T-helper 1 cell treated with Interleukin-12 subunit alpha and Interleukin-12 subunit beta and Interleukin-4 antibody, amounts not matched to agents 30 μg/mL and 1 μg/mL, for 36 hours (primary cell): ENCODE data around the gene SEMA4G.

Experiments
- H3K27ac Mint-ChIP-seq: one replicate; pipeline ENCODE4 v1.8.0; 2021; ENCODE audit warnings: mild to moderate bottlenecking, mixed read lengths
- H3K27me3 Mint-ChIP-seq: one replicate; pipeline ENCODE4 v1.8.0; 2021; ENCODE audit warnings: low read depth, mixed read lengths
- H3K36me3 Mint-ChIP-seq: one replicate; pipeline ENCODE4 v1.8.0; 2021; ENCODE audit warnings: low read depth, mixed read lengths
- H3K4me1 Mint-ChIP-seq: one replicate; pipeline ENCODE4 v1.8.0; 2021; ENCODE audit warnings: low read depth, mixed read lengths
- H3K4me3 Mint-ChIP-seq: one replicate; pipeline ENCODE4 v1.8.0; 2021; ENCODE audit warnings: mild to moderate bottlenecking, moderate library complexity, mixed read lengths
- H3K9me3 Mint-ChIP-seq: one replicate; pipeline ENCODE4 v1.8.0; 2021; ENCODE audit warnings: mixed read lengths

Gene SEMA4G, protein sequence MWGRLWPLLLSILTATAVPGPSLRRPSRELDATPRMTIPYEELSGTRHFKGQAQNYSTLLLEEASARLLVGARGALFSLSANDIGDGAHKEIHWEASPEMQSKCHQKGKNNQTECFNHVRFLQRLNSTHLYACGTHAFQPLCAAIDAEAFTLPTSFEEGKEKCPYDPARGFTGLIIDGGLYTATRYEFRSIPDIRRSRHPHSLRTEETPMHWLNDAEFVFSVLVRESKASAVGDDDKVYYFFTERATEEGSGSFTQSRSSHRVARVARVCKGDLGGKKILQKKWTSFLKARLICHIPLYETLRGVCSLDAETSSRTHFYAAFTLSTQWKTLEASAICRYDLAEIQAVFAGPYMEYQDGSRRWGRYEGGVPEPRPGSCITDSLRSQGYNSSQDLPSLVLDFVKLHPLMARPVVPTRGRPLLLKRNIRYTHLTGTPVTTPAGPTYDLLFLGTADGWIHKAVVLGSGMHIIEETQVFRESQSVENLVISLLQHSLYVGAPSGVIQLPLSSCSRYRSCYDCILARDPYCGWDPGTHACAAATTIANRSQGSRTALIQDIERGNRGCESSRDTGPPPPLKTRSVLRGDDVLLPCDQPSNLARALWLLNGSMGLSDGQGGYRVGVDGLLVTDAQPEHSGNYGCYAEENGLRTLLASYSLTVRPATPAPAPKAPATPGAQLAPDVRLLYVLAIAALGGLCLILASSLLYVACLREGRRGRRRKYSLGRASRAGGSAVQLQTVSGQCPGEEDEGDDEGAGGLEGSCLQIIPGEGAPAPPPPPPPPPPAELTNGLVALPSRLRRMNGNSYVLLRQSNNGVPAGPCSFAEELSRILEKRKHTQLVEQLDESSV

DNA sequence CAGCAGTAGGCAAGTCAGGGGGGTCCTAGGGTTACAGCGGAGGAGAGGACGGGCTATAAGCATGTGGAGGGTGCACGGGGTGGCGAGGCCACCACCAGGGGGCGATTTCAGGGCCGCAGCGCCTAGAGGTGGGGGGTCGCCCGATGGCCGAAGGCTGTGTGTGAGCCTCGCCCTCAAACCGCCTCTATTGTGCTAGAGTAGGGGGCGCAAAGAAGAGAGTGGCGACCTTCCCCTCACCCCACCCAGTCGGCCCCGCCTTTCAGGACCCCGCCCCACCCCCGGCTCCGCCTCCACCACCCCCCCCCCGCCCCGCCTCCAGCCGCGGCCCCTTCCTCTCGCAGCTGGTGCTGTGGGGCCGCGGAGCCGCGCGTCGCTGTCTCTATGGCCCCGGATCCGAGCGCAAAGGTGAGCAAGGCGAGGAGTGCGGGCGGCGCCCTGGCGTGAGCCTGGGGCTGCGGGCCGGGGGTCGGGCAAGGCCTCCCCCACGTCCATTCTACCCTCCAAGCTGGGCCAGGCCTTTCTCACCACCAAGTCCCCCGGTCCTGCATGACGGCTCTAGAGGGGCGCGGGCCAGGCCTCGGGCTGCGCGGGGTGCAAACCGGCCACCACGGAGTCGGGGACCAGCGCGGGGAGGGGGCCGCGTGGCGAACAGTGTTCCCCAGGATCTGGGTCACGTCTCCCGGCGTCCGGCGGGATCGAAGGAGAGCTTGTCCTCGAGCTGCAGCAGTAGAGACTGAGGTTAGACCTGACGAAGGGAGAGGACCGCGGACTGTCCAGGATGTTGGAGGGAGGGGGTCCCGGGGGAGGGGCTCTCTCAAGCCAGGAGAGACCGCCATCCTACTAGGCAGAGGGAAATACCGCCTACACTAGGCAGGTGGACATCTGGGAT lies at the start of gene SEMA4G:
SEMA4G (plus strand) TSS at position 318 of the 889 bp plus-strand sequence. CDS start 3,409 bp downstream, outside the sequence.
- Mint-ChIP-seq H3K27ac (no peak within 1 kb of the TSS), H3K36me3 (peaks cover 3% of the 10 kb centered on the region), H3K27me3 (peaks cover 8% of the 10 kb centered on the region), H3K4me1 (peaks cover 10% of the 10 kb centered on the region), H3K4me3 (peak within 1 kb of the TSS; percentile 70), H3K9me3 (no peaks in the 10 kb centered on the region)

DNA sequence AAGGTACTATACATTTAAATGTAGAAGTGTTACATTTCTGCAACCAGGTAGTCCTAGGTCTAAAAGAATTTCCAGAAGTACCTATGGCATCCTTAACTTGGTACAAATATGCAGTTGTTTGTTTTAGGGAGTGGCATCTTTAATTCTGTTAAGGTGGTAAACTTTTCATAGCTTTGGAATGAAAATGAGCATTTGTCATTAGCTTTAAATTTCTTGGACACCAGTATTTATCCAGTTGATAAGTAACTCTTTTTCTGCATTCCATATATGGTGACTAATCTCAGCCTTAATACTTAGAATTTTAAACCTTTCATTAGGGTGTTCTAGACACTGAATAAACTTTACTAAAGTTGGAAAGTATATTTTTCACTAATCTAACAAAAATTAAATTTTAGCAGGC lies 45.7 kb upstream of the SEMA4G start:
- no peak overlapping the region for H3K27ac Mint-ChIP-seq
- no peaks in the 10 kb centered on the region for H3K27me3 Mint-ChIP-seq
- no peak overlapping the region for H3K4me3 Mint-ChIP-seq
- H3K4me1 Mint-ChIP-seq, result peaks cover 12% of the 10 kb centered on the region
- peaks cover 46% of the 10 kb centered on the region for H3K36me3 Mint-ChIP-seq
- H3K9me3 Mint-ChIP-seq, result no peaks in the 10 kb centered on the region

DNA sequence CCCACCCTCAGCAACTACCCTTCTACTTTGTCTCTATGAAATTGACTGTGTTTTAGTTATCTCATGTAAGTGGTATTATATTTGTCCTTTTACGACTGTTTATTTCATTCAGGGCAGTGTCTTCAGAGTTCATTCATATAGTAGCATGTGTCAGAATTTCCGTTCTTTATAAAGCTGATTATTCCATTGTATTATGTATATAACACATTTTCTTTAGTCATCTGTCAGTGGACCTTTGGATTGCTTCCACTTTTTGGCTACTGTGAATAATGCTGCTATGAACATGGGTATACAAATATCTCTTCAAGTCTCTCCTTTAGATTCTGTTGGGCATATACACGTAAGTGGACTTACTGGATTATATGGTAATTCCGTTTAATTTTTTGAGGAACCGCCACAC lies 42.0 kb upstream of the SEMA4G start:
- Mint-ChIP-seq H3K27ac (no peak overlapping the region), H3K36me3 (peaks cover 55% of the 10 kb centered on the region), H3K4me3 (no peak overlapping the region), H3K9me3 (no peaks in the 10 kb centered on the region), H3K27me3 (no peaks in the 10 kb centered on the region), H3K4me1 (peaks cover 12% of the 10 kb centered on the region)

DNA sequence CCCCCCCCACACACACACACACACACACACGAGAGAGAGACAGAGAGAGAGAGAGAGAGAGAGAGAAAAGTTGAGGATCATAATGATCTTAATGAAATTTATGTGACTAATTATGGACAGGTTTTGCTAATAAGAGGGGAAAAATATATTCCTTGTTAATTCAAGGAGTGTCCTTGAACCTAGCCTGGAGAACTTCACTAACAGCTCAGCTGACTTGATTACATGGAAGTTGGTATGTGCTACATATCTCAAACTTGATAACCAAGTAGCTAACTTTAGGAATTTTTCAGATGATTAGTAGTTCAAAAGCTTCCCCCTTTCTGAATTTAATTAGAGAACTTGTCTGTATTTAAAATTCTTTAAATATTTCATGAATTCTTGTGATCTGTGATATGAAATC lies 41.3 kb upstream of the SEMA4G start:
- peaks cover 57% of the 10 kb centered on the region for H3K36me3 Mint-ChIP-seq
- H3K27me3 Mint-ChIP-seq, result no peaks in the 10 kb centered on the region
- H3K4me3 Mint-ChIP-seq, result no peak overlapping the region
- H3K4me1 Mint-ChIP-seq, result peaks cover 12% of the 10 kb centered on the region
- H3K9me3 Mint-ChIP-seq, result no peaks in the 10 kb centered on the region
- H3K27ac Mint-ChIP-seq, result no peak overlapping the region

DNA sequence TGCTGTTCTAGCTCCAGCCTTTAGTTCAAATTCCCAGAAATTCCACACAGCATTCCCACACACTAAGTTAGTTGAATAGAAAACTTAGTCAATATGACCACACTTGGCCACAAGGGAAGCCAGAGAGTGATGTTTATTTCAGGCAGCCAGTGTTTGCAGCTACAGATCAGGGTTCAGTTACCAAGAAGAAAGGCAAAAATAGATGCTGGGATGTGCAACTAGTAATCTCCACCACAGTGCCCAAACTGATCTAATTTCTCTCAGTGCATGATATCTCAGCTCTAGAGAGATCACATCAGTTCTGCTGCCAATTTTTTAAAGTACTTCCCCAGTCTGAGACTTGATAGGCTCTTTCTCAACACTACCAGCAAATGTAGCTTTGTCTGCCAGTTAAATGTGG lies 38.9 kb upstream of the SEMA4G start:
- H3K4me1 Mint-ChIP-seq, result peaks cover 3% of the 10 kb centered on the region
- H3K27ac Mint-ChIP-seq, result no peak overlapping the region
- peaks cover 46% of the 10 kb centered on the region for H3K36me3 Mint-ChIP-seq
- H3K27me3 Mint-ChIP-seq, result no peaks in the 10 kb centered on the region
- no peak overlapping the region for H3K4me3 Mint-ChIP-seq
- H3K9me3 Mint-ChIP-seq, result no peaks in the 10 kb centered on the region

DNA sequence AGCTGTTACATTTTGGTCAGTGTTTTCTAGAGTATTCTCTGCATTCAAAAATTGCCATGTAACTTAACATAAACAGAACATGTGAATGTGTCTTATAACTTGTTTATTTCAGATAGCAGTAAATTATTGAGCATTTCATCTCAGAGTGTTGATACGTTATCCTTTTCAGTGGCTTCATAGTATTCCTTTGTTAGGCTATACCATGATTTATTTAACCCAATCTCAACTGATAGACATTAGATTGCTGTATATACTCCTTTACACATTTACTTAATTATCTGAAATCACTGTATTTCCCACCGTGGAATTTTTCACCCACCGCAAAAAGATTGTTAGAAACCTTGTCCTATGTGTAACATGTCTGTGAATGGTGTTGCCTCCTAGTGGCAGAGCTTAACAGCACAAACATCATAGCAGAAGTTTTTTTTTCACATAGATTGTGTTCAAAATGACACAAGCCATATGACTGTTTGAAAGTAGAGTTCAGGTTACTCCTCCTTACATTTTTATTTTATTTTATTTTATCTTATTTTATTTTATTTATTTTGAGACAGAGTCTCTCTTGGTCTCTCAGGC lies 35.1 kb upstream of the SEMA4G start:
- no peak overlapping the region for H3K4me3 Mint-ChIP-seq
- no peaks in the 10 kb centered on the region for H3K9me3 Mint-ChIP-seq
- peaks cover 32% of the 10 kb centered on the region for H3K36me3 Mint-ChIP-seq
- no peak overlapping the region for H3K27ac Mint-ChIP-seq
- no peaks in the 10 kb centered on the region for H3K4me1 Mint-ChIP-seq
- H3K27me3 Mint-ChIP-seq, result no peaks in the 10 kb centered on the region

DNA sequence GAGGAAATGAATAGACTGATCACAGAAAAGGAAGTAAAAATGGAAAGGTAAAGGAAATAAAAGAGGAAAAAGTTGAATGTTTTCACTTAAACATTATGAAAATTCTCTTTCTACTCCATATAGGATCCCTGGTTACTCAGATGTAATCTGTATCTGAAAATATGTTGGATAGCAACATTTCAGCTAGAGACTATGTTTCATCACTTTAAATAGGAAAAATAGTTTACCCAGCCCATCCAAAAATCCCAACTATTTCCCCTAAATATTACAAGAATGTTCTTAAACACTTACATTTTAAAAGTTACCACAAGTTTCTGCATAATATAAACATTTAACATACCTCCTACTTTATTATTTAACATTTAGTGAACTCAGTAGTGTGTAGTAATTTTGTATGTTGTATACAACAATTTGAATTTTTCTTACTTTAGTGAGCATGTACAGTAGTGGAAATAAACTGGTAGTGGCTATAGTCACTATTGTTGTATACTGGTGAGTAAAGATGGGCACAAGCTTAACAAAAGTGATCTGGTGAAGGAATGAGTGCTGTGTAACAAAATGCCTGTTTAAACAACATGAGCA lies 29.4 kb upstream of the SEMA4G start:
- Mint-ChIP-seq H3K9me3 (no peaks in the 10 kb centered on the region), H3K27me3 (no peaks in the 10 kb centered on the region), H3K4me3 (no peak overlapping the region), H3K4me1 (peaks cover 10% of the 10 kb centered on the region), H3K36me3 (peaks cover 28% of the 10 kb centered on the region), H3K27ac (no peak overlapping the region)

DNA sequence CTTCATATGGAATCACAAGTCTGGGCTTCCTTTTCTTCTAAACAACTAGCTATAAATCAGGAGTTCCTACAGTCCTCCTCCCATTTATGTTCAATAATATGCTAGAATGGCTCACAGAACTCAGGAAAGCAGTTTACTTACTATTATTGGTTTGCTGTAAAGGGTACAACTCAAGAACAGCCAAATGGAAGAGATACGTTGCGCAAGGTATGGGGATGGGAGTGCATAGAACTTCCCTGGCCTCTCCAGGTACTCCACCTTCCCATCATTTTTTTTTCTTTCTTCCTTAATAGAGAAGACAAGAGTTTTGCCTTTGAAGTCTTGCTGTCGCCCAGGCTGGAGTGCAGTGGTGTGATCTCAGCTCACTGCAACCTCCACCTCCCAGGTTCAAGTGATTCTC lies 27.1 kb upstream of the SEMA4G start:
- Mint-ChIP-seq H3K4me1 (peaks cover 13% of the 10 kb centered on the region), H3K36me3 (peaks cover 37% of the 10 kb centered on the region), H3K4me3 (no peak overlapping the region), H3K27me3 (no peaks in the 10 kb centered on the region), H3K27ac (no peak overlapping the region), H3K9me3 (no peaks in the 10 kb centered on the region)

DNA sequence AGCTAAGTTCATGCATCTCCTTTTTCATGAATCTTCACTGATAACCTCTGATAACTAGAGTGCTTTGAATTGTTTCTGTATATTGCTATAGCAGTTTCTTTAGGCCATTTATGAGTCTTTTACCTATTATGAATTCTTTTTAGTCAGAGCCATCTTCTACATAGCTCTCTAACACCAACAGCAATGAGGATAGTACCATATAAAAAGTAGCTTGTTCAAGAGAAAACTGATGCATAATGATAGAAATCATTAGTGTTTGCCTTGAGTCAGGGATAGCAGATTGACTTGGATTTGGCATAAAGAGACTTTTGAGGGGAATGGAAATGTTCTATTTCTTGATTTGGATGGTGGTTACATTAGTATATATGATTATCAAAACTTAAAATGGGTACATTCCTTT lies 25.8 kb upstream of the SEMA4G start:
- Mint-ChIP-seq H3K27me3 (no peaks in the 10 kb centered on the region), H3K9me3 (no peaks in the 10 kb centered on the region), H3K27ac (no peak overlapping the region), H3K4me3 (no peak overlapping the region), H3K4me1 (peaks cover 13% of the 10 kb centered on the region), H3K36me3 (peaks cover 33% of the 10 kb centered on the region)

DNA sequence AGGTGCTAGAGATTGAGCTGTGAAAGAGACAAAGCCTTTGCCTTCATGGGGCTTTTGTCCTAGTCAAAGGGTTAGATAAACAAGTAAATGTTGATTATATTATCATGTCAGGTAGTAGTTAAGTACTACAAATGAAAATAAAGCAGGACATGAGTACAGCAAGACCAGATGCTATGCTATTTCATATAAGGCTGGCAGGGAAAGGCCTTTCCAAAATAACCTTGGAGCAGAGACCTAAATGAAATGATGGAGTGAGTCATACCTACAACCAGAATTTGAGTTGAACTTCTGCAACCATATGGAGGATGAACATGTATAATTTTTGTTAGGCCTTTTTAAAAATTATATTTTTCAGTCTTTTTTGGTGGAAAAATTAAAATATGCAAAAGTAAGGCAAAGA lies 23.6 kb upstream of the SEMA4G start:
- Mint-ChIP-seq H3K36me3 (peaks cover 43% of the 10 kb centered on the region), H3K4me3 (no peak overlapping the region), H3K9me3 (no peaks in the 10 kb centered on the region), H3K27ac (no peak overlapping the region), H3K27me3 (no peaks in the 10 kb centered on the region), H3K4me1 (peaks cover 13% of the 10 kb centered on the region)

DNA sequence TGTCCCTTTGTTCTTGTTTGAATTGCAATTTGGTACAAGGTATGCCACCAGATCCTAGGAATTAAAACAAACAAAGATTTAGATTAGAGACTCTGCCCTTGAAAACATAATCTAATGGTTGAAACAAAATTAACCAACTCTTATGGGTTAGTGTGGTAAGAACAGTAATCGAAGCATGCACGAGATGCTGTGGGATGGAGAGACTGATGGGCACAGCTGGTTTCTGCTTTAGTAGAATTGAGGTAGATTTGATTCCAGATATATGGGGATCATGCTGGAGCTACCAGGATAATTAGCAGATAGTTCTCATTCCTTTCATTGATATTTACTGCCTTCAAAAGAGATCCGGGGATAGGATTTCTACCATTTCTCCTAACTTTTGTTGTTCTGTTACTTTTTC lies 20.4 kb upstream of the SEMA4G start:
- H3K4me1 Mint-ChIP-seq, result peaks cover 4% of the 10 kb centered on the region
- no peaks in the 10 kb centered on the region for H3K9me3 Mint-ChIP-seq
- peaks cover 31% of the 10 kb centered on the region for H3K36me3 Mint-ChIP-seq
- no peak overlapping the region for H3K4me3 Mint-ChIP-seq
- no peaks in the 10 kb centered on the region for H3K27me3 Mint-ChIP-seq
- no peak overlapping the region for H3K27ac Mint-ChIP-seq

DNA sequence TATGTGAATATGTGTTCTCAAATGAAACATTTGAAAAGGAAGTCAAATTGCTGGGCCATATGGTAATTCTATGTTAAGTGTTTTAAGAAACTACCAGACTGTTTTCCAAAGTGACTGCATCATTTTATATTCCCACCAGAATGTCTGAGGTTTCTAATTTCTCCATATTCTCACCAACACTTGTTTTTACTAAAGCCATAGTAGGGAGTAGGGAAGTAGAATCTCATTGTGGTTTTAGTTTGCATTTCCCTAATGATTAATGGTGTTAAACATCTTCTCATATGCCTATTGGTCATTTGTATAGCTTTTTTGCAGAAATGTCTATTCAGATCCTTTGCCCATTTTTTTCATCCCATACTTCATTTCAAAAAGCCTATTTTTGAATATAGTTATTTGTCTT lies 9.1 kb upstream of the SEMA4G start:
- Mint-ChIP-seq H3K4me3 (no peak overlapping the region), H3K4me1 (peaks cover 5% of the 10 kb centered on the region), H3K36me3 (peaks cover 30% of the 10 kb centered on the region), H3K27ac (no peak overlapping the region), H3K9me3 (no peaks in the 10 kb centered on the region), H3K27me3 (no peaks in the 10 kb centered on the region)

DNA sequence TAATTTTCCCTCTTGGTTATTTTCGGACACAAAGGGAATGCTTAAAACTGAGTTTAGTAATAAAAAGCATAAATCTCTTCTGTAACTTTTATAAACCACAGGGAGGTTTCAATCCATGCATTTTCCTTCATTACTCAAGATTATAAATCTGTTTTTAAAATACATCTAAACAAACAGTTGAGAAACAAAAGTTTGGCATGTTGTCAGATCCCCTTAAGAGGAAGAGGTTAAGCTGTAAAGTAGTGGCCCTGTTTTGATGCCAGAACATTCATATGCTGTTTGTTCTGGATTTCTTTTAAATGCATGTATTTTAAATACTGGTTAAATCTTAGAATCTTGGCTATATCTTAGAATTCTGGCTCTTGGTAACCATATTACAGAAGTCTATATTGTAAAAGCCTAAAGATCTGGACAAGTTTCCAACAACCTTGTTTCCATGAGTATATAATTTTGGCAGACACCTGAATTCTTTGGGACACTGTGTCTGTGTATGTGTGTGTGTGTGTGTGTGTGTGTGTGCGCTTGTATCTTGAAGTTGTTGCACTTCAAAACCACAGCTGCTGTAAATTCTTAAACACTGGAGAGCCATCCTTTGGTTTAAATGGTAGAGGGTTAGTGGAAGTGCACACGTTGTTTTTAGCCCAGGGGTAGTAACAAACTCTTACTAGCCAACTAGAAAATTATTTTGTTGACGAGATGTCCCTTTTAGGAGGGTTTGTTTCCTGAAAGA lies 6.8 kb upstream of the SEMA4G start:
- Mint-ChIP-seq H3K4me1 (no peaks in the 10 kb centered on the region), H3K36me3 (peaks cover 27% of the 10 kb centered on the region), H3K27ac (no peak overlapping the region)

More for the DNA sequence above, 6.8 kb upstream of the SEMA4G start:
- H3K9me3 Mint-ChIP-seq, result no peaks in the 10 kb centered on the region
- H3K4me3 Mint-ChIP-seq, result no peak overlapping the region
- no peaks in the 10 kb centered on the region for H3K27me3 Mint-ChIP-seq
